K562 (cell line): ENCODE measurements around the gene PAN2. TPM values are rescaled to one million over a fixed set of nuclear protein-coding genes. Genes with fewer than 3 reads are reported as not detected.
A peak's percentile ranks its signal among the peaks of the same experiment; 100 is the strongest.

ENCODE experiments used
- BDP1 ChIP-seq: IDR thresholded peaks from 3 replicates; pipeline ENCODE4 v1.6.1; 2011; ENCODE audit not compliant: insufficient read length, insufficient read depth
- DDX20 ChIP-seq: fragments of 450-650 bp; IDR thresholded peaks from 2 replicates; pipeline ENCODE4 v1.6.1; 2016; ENCODE audit warnings: missing genetic modification characterization, low read depth, mild to moderate bottlenecking, missing compliant biosample characterization, moderate library complexity
- ESRRA ChIP-seq: fragments of 450-650 bp; IDR thresholded peaks from 2 replicates; pipeline ENCODE4 v1.6.1; 2014; ENCODE audit warnings: low read depth, mild to moderate bottlenecking, moderate library complexity, borderline replicate concordance
- HNRNPL ChIP-seq: fragments of 200-400 bp; formaldehyde crosslinking; IDR thresholded peaks from 2 replicates; pipeline ENCODE4 v1.6.1; 2017; ENCODE audit warnings: low read depth, mild to moderate bottlenecking, low read length
- KAT7 ChIP-seq: sonication (generic); formaldehyde crosslinking; IDR thresholded peaks from 2 replicates; pipeline ENCODE4 v1.8.0; 2022; ENCODE audit warnings: missing genetic modification reagents, mild to moderate bottlenecking, borderline replicate concordance
- KLF13 ChIP-seq: fragments of 450-650 bp; IDR thresholded peaks from 2 replicates; pipeline ENCODE4 v1.6.1; 2016; ENCODE audit warnings: missing genetic modification characterization, low read depth, mild to moderate bottlenecking, missing compliant biosample characterization, moderate library complexity, borderline replicate concordance
- MEF2A ChIP-seq: IDR thresholded peaks from 2 replicates; pipeline ENCODE4 v1.6.1; 2011; ENCODE audit warnings: low read depth, mild to moderate bottlenecking, low read length, moderate library complexity; ENCODE audit not compliant: control insufficient read depth
- NFE2L1 ChIP-seq: fragments of 450-650 bp; IDR thresholded peaks from 2 replicates; pipeline ENCODE4 v1.6.1; 2016; ENCODE audit warnings: missing genetic modification characterization, low read depth, mild to moderate bottlenecking, missing compliant biosample characterization, moderate library complexity, borderline replicate concordance
- PATZ1 ChIP-seq: fragments of 250-450 bp; sonication (Bioruptor Pico); IDR thresholded peaks from 2 replicates; pipeline ENCODE4 v1.5.0; 2020; ENCODE audit warnings: mild to moderate bottlenecking, borderline replicate concordance
- RAD51 ChIP-seq: fragments of 450-650 bp; IDR thresholded peaks from 2 replicates; pipeline ENCODE4 v1.7.1; 2016; ENCODE audit warnings: low read depth, mild to moderate bottlenecking, borderline replicate concordance
- RHOXF2B ChIP-seq: fragments of 250-450 bp; sonication (Bioruptor Pico); conservative IDR thresholded peaks from 2 replicates; pipeline ENCODE4 v1.5.1; 2021
- U2AF1 ChIP-seq: fragments of 200-400 bp; formaldehyde crosslinking; optimal IDR thresholded peaks from 2 replicates; pipeline ENCODE3; 2017; ENCODE audit warnings: mild to moderate bottlenecking, low read depth, low read length, moderate library complexity
- ZNF121 ChIP-seq: sonication (generic); formaldehyde crosslinking; conservative IDR thresholded peaks from 2 replicates; pipeline ENCODE4 v1.8.0; 2022; ENCODE audit warnings: missing genetic modification reagents
- ZNF143 ChIP-seq: sonication (generic); formaldehyde crosslinking; IDR thresholded peaks from 2 replicates; pipeline ENCODE4 v1.9.0; 2022; ENCODE audit warnings: mild to moderate bottlenecking, missing genetic modification reagents
- ZNF436 ChIP-seq: fragments of 250-450, 450-650 bp; sonication (Bioruptor Pico); formaldehyde crosslinking; IDR thresholded peaks from 2 replicates; pipeline ENCODE4 v1.7.0; 2020; ENCODE audit warnings: mild to moderate bottlenecking
- ZNF589 ChIP-seq: fragments of 200-800 bp; sonication (Bioruptor generic); IDR thresholded peaks from 2 replicates; pipeline ENCODE4 v1.6.1; 2016; ENCODE audit warnings: low read depth, missing genetic modification characterization, missing compliant biosample characterization
- polyA plus RNA-seq, 8 experiments: library from polyadenylated mRNA; depleted of rRNA in 4 of 8; stranded (reverse) in 5 of 8; unstranded in 3 of 8; fragments of >200 nt; fragmentation: Nextera tagmentation in 2 of 8; fragmentation: Illumina TruSeq in 1 of 8; extraction: Ambion mirVana in 2 of 8; extraction: Trizol in 1 of 8; gene quantifications; 2 replicates each; pipeline versions ENCODE4 v1.2.1 to v1.2.3, GENCODE V29; 2011 to 2014; ENCODE audit warnings: inconsistent platforms in 1 of 8, missing spikeins in 1 of 8
- total RNA-seq, 7 experiments: library from RNA; depleted of rRNA in 6 of 7; stranded (reverse); fragments of >200 nt in 6 of 7; fragmentation: Illumina TruSeq in 2 of 7; extraction: Trizol in 2 of 7; gene quantifications; 2 replicates each; pipeline versions ENCODE4 v1.2.1 to v1.2.3, GENCODE V29; 2011 to 2021; ENCODE audit warnings: low replicate concordance in 1 of 7
- TF ChIP-seq, protein P1 (sequence below), 2 experiments: fragments of 450-650 bp; IDR thresholded peaks; 2 replicates each; pipeline ENCODE4 v1.6.1; 2016; ENCODE audit warnings: mild to moderate bottlenecking in 2 of 2, borderline replicate concordance in 1 of 2, low read depth in 1 of 2, moderate library complexity in 1 of 2

The PAN2 gene
- total and polyA plus RNA-seq, 9 of the 15 experiments (the other 6 are each of a cell fraction or from before 2014, with no cell fraction given) = 15.0 to 66.1 (median 25.9) TPM

DNA sequence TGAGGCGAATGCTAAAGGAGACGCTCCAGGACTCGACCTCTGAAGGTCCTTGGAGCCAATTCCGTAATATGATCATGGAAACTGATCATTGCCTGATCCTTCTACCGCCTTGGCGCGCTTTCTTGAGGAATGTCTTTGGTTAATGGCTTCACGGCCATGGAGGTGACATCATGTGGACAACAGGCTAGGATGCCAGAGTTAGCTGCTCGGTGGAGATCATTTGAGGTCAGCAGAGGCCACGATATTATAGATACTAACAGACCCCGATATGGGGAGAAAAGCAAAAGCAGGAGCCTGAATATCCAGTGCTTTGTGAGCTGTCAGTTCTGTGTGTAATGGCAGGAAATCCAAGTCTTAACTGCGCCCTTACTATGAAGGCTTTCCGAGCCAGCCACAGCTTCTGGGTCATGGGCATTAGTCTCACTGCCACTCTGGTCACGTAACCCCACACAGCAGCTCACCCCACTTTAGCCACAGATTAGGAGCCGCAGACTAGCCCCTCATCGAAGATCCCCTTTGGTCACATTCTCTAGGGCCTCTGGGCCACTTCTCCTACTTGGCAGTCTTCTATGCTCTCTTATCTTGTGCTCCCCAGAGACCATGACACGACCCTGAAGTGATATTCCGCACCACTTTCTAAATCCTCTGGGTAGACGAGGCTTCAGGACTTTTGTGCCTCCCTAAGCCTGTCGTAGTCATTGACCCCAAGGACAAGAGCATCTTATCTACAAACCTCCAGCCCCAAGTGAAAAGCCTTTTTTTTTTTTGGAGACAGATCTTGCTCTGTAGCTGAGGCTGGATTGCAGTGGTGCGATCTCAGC, 32.9 kb downstream of the PAN2 start (continued):
- TF ChIP-seq, protein P1, sequence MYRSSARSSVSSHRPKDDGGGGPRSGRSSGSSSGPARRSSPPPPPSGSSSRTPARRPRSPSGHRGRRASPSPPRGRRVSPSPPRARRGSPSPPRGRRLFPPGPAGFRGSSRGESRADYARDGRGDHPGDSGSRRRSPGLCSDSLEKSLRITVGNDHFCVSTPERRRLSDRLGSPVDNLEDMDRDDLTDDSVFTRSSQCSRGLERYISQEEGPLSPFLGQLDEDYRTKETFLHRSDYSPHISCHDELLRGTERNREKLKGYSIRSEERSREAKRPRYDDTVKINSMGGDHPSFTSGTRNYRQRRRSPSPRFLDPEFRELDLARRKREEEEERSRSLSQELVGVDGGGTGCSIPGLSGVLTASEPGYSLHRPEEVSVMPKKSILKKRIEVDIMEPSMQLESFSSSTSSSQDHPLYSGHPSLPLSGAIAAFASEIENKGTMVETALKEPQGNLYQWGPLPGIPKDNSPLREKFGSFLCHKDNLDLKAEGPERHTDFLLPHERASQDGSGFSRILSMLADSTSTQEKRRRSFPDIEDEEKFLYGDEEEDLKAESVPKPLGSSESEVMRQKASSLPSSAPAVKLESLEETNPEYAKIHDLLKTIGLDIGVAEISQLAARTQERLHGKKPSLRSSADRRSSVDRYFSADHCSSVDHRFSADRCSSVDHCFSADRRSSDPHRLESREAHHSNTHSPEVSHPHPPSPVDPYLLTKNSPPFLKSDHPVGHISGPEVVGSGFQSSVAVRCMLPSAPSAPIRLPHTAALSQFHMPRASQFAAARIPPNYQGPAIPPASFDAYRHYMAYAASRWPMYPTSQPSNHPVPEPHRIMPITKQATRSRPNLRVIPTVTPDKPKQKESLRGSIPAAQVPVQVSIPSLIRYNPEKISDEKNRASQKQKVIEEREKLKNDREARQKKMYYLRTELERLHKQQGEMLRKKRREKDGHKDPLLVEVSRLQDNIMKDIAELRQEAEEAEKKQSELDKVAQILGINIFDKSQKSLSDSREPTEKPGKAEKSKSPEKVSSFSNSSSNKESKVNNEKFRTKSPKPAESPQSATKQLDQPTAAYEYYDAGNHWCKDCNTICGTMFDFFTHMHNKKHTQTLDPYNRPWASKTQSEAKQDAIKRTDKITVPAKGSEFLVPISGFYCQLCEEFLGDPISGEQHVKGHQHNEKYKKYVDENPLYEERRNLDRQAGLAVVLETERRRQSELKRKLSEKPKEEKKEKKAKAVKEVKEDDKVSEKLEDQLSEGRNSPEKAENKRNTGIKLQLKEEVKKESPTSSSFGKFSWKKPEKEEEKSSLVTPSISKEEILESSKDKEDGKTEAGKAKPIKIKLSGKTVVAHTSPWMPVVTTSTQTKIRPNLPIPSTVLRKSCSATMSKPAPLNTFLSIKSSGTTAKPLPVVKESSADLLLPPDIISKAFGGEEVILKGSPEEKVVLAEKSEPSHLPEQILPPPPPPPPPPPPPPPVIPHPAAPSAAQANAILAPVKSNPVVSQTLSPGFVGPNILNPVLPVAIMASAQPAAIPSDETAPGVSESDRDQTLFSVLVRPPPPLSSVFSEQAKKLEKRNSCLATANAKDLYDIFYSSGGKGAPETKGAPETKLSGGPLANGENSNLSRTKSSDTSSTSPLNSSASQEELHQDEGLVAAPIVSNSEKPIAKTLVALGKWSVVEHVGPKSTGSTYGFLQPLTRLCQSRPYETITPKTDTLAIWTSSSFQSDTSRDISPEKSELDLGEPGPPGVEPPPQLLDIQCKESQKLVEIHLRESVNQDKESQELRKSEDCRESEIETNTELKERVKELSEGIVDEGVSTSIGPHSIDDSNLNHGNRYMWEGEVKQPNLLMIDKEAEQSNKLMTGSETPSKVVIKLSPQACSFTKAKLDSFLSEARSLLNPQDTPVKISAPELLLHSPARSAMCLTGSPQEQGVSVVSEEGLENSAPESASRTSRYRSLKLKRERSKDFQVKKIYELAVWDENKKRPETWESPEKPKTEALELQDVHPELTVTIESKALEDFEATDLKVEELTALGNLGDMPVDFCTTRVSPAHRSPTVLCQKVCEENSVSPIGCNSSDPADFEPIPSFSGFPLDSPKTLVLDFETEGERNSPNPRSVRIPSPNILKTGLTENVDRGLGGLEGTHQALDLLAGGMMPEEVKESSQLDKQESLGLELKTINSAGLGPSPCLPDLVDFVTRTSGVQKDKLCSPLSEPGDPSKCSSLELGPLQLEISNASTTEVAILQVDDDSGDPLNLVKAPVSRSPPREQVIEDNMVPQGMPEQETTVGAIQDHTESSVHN (IDR thresholded peaks at IDR 0.05; ENCODE audit: borderline replicate concordance in 1 of 2, low read depth in 1 of 2) = no peak
- TF ChIP-seq KAT7 (CRISPR knock-in tag) (no peak), BDP1 (no peak), ZNF436 (CRISPR knock-in tag) (no peak), U2AF1 (no peak), HNRNPL (no peak), NFE2L1 (tag) (no peak), ZNF121 (CRISPR knock-in tag) (no peak), ZNF589 (CRISPR knock-in tag) (peak; percentile 74; the same call in 1 of the 2 replicates), PATZ1 (CRISPR knock-in tag) (no peak), KLF13 (no peak), ESRRA (peak; percentile 70), MEF2A (no peak; the same call in 1 of the 2 replicates), ZNF143 (CRISPR knock-in tag) (no peak), DDX20 (tag) (no peak), RAD51 (no peak), RHOXF2B (CRISPR knock-in tag) (no peak)
